SK-N-SH (cell line): ENCODE data around the gene CCDC148. TPM values are rescaled to one million over a fixed set of nuclear protein-coding genes. Genes with fewer than 3 reads are reported as not detected.
A peak's percentile ranks its signal among the peaks of the same experiment; 100 is the strongest.

ENCODE experiments used
- CTCF ChIA-PET: fragments of 300-600, 350-600 bp; formaldehyde crosslinking; extraction: SDS; loops from one replicate; lab custom pipeline; 2021; lab: Yijun Ruan, JAX
- POLR2A ChIA-PET: fragments of 350-600 bp; sonication (Branson Sonifier 250); formaldehyde crosslinking; extraction: SDS; loops from one replicate; lab custom pipeline; 2020; ENCODE audit warnings: antibody characterized with exemption, inconsistent platforms; lab: Yijun Ruan, JAX
- DNase-seq: peaks from one replicate; pipeline ENCODE4 v3.0.0; 2012
- H2AFZ ChIP-seq: fragments of 200-600 bp; sonication (generic); 2 replicates; pipeline ENCODE4 v1.8.1; 2016; ENCODE audit warnings: antibody characterized with exemption, mild to moderate bottlenecking, low read depth
- H3F3A ChIP-seq: fragments of 200-600 bp; sonication (generic); replicated peaks from 2 replicates; pipeline ENCODE3; 2016; ENCODE audit warnings: antibody characterized with exemption, mild to moderate bottlenecking; ENCODE audit not compliant: insufficient read depth
- H3K27ac ChIP-seq, 2 experiments: fragments of 200-500 bp in 1 of 2; fragments of 200-600 bp in 1 of 2; sonication (Bioruptor generic) in 1 of 2; sonication (generic), shearing (Covaris generic) in 1 of 2; 2 replicates each; pipeline versions ENCODE4 v1.5.1 to v1.6.1; 2014 to 2016; ENCODE audit warnings: low read depth in 2 of 2, inconsistent platforms in 1 of 2, low read length in 1 of 2, mild to moderate bottlenecking in 1 of 2, mixed read lengths in 1 of 2
- H3K27me3 ChIP-seq: fragments of 200-600 bp; sonication (generic), shearing (Covaris generic); 2 replicates; pipeline ENCODE4 v1.6.1; 2016; ENCODE audit warnings: mixed run types; ENCODE audit not compliant: insufficient read depth
- H3K36me3 ChIP-seq, 2 experiments: fragments of 200-500 bp in 1 of 2; fragments of 200-600 bp in 1 of 2; sonication (Bioruptor generic) in 1 of 2; sonication (generic) in 1 of 2; replicated peaks in 1 of 2; 2 replicates each; pipeline versions ENCODE3 to v1.5.1; 2014 to 2016; ENCODE audit warnings: low read length in 1 of 2, mild to moderate bottlenecking in 1 of 2; ENCODE audit not compliant: insufficient read depth in 2 of 2, control insufficient read depth in 1 of 2
- H3K4me1 ChIP-seq, 2 experiments: fragments of 200-500 bp in 1 of 2; fragments of 200-600 bp in 1 of 2; sonication (Bioruptor generic) in 1 of 2; sonication (generic), shearing (Covaris generic) in 1 of 2; 2 replicates each; pipeline versions ENCODE4 v1.5.1 to v1.6.1; 2014 to 2016; ENCODE audit warnings: low read depth in 1 of 2, low read length in 1 of 2, mixed run types in 1 of 2; ENCODE audit not compliant: insufficient read depth in 2 of 2, control insufficient read depth in 1 of 2
- H3K4me2 ChIP-seq: fragments of 200-600 bp; sonication (generic), shearing (Covaris generic); 2 replicates; pipeline ENCODE4 v1.6.1; 2017; ENCODE audit warnings: mixed run types
- H3K4me3 ChIP-seq, 2 experiments: fragments of 200-500 bp in 1 of 2; fragments of 200-600 bp in 1 of 2; sonication (Bioruptor generic) in 1 of 2; sonication (generic), shearing (Covaris generic) in 1 of 2; 2 replicates each; pipeline versions ENCODE4 v1.5.1 to v1.8.1; 2014 to 2016; ENCODE audit warnings: low read depth in 2 of 2, inconsistent platforms in 1 of 2, low read length in 1 of 2, mild to moderate bottlenecking in 1 of 2, mixed read lengths in 1 of 2, moderate library complexity in 1 of 2
- H3K79me2 ChIP-seq: fragments of 200-600 bp; sonication (generic); 2 replicates; pipeline ENCODE4 v1.8.1; 2017; ENCODE audit warnings: mild to moderate bottlenecking; ENCODE audit not compliant: insufficient read depth
- H3K9ac ChIP-seq: fragments of 200-600 bp; sonication (generic); 2 replicates; pipeline ENCODE4 v1.6.1; 2017; ENCODE audit warnings: mixed run types
- H3K9me2 ChIP-seq: fragments of 200-600 bp; sonication (generic); 2 replicates; pipeline ENCODE4 v1.6.1; 2017; ENCODE audit warnings: mixed run types
- H3K9me3 ChIP-seq: fragments of 200-600 bp; sonication (generic); 2 replicates; pipeline ENCODE4 v1.6.1; 2017; ENCODE audit warnings: mixed run types, mild to moderate bottlenecking, moderate library complexity
- H4K20me1 ChIP-seq: fragments of 200-600 bp; sonication (generic); 2 replicates; pipeline ENCODE4 v1.6.1; 2017; ENCODE audit warnings: mild to moderate bottlenecking, mixed run types; ENCODE audit not compliant: insufficient read depth
- EZH2phosphoT487 ChIP-seq: fragments of 200-600 bp; sonication (generic); IDR thresholded peaks from 2 replicates; pipeline ENCODE4 v1.6.1; 2017; ENCODE audit warnings: low read depth, mixed run types, mild to moderate bottlenecking, antibody characterized with exemption, moderate library complexity, borderline replicate concordance
- FOSL2 ChIP-seq: IDR thresholded peaks from 2 replicates; pipeline ENCODE4 v1.4.0; 2012; ENCODE audit warnings: low read depth, mild to moderate bottlenecking, moderate library complexity, borderline replicate concordance
- FOXM1 ChIP-seq: IDR thresholded peaks from 2 replicates; pipeline ENCODE4 v1.4.0; 2012; ENCODE audit warnings: low read depth, mild to moderate bottlenecking
- MEF2A ChIP-seq: IDR thresholded peaks from 2 replicates; pipeline ENCODE4 v1.4.0; 2012; ENCODE audit warnings: low read depth, borderline replicate concordance
- POLR2AphosphoS5 ChIP-seq: IDR thresholded peaks from 2 replicates; pipeline ENCODE4 v1.6.1; 2012; ENCODE audit warnings: low read depth, low read length
- RFX5 ChIP-seq: IDR thresholded peaks from 2 replicates; pipeline ENCODE4 v1.6.1; 2012; ENCODE audit warnings: mild to moderate bottlenecking, improper control_type of control experiment, low read length
- SIN3A ChIP-seq: IDR thresholded peaks from 2 replicates; pipeline ENCODE4 v1.6.1; 2012; ENCODE audit warnings: low read depth, mild to moderate bottlenecking, low read length, moderate library complexity, borderline replicate concordance
- TAF1 ChIP-seq: IDR thresholded peaks from 2 replicates; pipeline ENCODE4 v1.6.1; 2012; ENCODE audit warnings: low read depth, mild to moderate bottlenecking, low read length, moderate library complexity, borderline replicate concordance
- TCF12 ChIP-seq: IDR thresholded peaks from 2 replicates; pipeline ENCODE4 v1.4.0; 2012
- TEAD4 ChIP-seq: IDR thresholded peaks from 2 replicates; pipeline ENCODE4 v1.4.0; 2012; ENCODE audit warnings: mild to moderate bottlenecking, borderline replicate concordance; ENCODE audit not compliant: insufficient read depth
- WGBS: methylation state at CpG from one replicate; pipeline ENCODE4 v1.1.6; 2017; ENCODE audit warnings: low lambda C conversion rate; 5-methylcytosine and 5-hydroxymethylcytosine counted together
- polyA plus RNA-seq, 3 experiments: library from polyadenylated mRNA; depleted of rRNA; stranded (reverse); fragments of >200 nt; gene quantifications; 2 replicates each; pipeline ENCODE4 v1.2.3, GENCODE V29; 2012
- TF ChIP-seq, protein P1 (sequence below): IDR thresholded peaks from 2 replicates; pipeline ENCODE4 v1.6.1; 2012; ENCODE audit warnings: mild to moderate bottlenecking, low read depth, low read length, moderate library complexity
- TF ChIP-seq, protein P2 (sequence below): IDR thresholded peaks from 2 replicates; pipeline ENCODE4 v1.4.0; 2012; ENCODE audit warnings: low read depth, borderline replicate concordance

CCDC148 gene
- polyA plus RNA-seq, 1 of the 3 experiments (the other 2 are of a cell fraction), result 0.18 TPM

DNA sequence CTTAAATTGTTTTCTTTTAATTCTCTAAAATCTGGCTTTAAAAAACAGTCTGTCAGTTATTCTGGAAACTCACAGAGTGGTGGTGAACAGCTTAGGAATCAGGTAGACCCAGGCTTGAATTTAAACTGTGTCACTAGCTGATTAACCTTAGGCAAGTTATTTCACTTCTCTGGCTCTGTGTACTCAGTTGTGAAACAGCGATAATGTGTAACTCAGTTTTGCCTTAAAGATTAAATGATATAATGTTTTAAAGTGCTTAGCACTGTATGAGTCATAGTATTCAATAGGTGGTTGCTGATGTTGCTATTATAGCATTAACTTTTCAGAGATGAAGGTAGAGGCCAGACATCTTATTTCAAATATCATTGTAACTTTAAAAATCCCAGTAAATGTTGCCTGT is 40.9 kb upstream of the CCDC148 start:
- 44% methylated on average over 1 of the region's 1 CpG for WGBS
- H3K79me2 ChIP-seq, result peaks cover 35% of the 10 kb centered on the region; the same call in 1 of the 2 replicates
- peaks cover 14% of the 10 kb centered on the region for H3F3A ChIP-seq
- H3K27me3 ChIP-seq, result no peaks in the 10 kb centered on the region
- H3K4me2 ChIP-seq, result peak overlapping the region; percentile 26; the same call in 1 of the 2 replicates
- no peaks in the 10 kb centered on the region for H4K20me1 ChIP-seq
- no peak for DNase-seq
- H3K4me1 ChIP-seq, result peaks cover 23 to 35% of the 10 kb centered on the region in 2 experiments
- H3K9ac ChIP-seq, result no peak overlapping the region
- CTCF ChIA-PET, result interaction anchor here (1.0 kb wide), 1 partner anchor 969 kb away, joined by 3 read pairs; no protein-coding TSS in a partner anchor
- H3K9me3 ChIP-seq, result no peaks in the 10 kb centered on the region
- H3K4me3 ChIP-seq, result no peak overlapping the region
- H2AFZ ChIP-seq, result no peak overlapping the region
- H3K27ac ChIP-seq, result no peak overlapping the region
- peak; percentile 26; the same call in 1 of the 2 replicates for TF ChIP-seq FOSL2
- no peak for TF ChIP-seq SIN3A
- H3K36me3 ChIP-seq, result no peaks in the 10 kb centered on the region
- POLR2A ChIA-PET, result no interaction called here
- no peaks in the 10 kb centered on the region for H3K9me2 ChIP-seq

DNA sequence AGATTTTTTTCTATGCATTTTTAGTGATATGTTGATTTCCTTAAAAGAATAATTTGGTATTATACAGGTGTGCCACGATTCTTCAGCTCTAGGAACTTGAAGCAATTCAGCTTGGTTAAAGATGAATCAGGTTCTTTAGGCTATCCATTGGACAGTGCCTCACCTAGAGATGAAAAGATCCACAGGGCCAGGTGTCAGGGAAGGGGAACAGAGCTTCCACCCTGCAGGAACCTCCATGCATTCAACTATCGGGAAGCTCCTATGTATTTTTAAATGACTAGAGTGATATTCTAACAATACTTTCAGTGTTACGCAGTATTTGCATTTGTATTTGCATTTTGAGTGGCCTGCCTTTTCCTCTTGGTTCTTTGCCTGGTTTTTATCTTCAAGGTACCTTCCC is 40.4 kb upstream of the CCDC148 start:
- no peak overlapping the region for H2AFZ ChIP-seq
- peaks cover 9% of the 10 kb centered on the region for H3F3A ChIP-seq
- TF ChIP-seq RFX5, result no peak
- TF ChIP-seq FOXM1, result no peak
- TF ChIP-seq MEF2A, result no peak
- TF ChIP-seq TCF12, result no peak
- TF ChIP-seq, protein P1, sequence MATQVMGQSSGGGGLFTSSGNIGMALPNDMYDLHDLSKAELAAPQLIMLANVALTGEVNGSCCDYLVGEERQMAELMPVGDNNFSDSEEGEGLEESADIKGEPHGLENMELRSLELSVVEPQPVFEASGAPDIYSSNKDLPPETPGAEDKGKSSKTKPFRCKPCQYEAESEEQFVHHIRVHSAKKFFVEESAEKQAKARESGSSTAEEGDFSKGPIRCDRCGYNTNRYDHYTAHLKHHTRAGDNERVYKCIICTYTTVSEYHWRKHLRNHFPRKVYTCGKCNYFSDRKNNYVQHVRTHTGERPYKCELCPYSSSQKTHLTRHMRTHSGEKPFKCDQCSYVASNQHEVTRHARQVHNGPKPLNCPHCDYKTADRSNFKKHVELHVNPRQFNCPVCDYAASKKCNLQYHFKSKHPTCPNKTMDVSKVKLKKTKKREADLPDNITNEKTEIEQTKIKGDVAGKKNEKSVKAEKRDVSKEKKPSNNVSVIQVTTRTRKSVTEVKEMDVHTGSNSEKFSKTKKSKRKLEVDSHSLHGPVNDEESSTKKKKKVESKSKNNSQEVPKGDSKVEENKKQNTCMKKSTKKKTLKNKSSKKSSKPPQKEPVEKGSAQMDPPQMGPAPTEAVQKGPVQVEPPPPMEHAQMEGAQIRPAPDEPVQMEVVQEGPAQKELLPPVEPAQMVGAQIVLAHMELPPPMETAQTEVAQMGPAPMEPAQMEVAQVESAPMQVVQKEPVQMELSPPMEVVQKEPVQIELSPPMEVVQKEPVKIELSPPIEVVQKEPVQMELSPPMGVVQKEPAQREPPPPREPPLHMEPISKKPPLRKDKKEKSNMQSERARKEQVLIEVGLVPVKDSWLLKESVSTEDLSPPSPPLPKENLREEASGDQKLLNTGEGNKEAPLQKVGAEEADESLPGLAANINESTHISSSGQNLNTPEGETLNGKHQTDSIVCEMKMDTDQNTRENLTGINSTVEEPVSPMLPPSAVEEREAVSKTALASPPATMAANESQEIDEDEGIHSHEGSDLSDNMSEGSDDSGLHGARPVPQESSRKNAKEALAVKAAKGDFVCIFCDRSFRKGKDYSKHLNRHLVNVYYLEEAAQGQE, result no peak
- TF ChIP-seq TEAD4, result no peak
- TF ChIP-seq POLR2AphosphoS5, result no peak
- TF ChIP-seq, protein P2, sequence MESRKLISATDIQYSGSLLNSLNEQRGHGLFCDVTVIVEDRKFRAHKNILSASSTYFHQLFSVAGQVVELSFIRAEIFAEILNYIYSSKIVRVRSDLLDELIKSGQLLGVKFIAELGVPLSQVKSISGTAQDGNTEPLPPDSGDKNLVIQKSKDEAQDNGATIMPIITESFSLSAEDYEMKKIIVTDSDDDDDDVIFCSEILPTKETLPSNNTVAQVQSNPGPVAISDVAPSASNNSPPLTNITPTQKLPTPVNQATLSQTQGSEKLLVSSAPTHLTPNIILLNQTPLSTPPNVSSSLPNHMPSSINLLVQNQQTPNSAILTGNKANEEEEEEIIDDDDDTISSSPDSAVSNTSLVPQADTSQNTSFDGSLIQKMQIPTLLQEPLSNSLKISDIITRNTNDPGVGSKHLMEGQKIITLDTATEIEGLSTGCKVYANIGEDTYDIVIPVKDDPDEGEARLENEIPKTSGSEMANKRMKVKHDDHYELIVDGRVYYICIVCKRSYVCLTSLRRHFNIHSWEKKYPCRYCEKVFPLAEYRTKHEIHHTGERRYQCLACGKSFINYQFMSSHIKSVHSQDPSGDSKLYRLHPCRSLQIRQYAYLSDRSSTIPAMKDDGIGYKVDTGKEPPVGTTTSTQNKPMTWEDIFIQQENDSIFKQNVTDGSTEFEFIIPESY, result no peak
- no peak for TF ChIP-seq EZH2phosphoT487
- TF ChIP-seq TAF1, result no peak
- H3K4me1 ChIP-seq, result peaks cover 23 to 30% of the 10 kb centered on the region in 2 experiments
- no peaks in the 10 kb centered on the region for H4K20me1 ChIP-seq
- H3K27ac ChIP-seq, result no peak overlapping the region
- ChIA-PET POLR2A (no interaction called here), CTCF (interaction anchor here (1.0 kb wide), 1 partner anchor 968 kb away, joined by 3 read pairs; no protein-coding TSS in a partner anchor)
- peaks cover 35% of the 10 kb centered on the region; the same call in 1 of the 2 replicates for H3K79me2 ChIP-seq
- 91% methylated on average over 3 of the region's 3 CpGs for WGBS
- H3K9me2 ChIP-seq, result no peaks in the 10 kb centered on the region
- no peaks in the 10 kb centered on the region for H3K27me3 ChIP-seq
- no peak overlapping the region for H3K4me3 ChIP-seq
- no peak for DNase-seq
- no peaks in the 10 kb centered on the region for H3K36me3 ChIP-seq
- no peaks in the 10 kb centered on the region for H3K9me3 ChIP-seq
- H3K4me2 ChIP-seq, result peak overlapping the region; percentile 26; the same call in 1 of the 2 replicates
- no peak overlapping the region for H3K9ac ChIP-seq
